Stimulated activated naive CD4-positive, alpha-beta T cell (primary cell): ENCODE data around the gene CARHSP1.
"Not testable (repeated sequence)": the region's sequence is repeated elsewhere in the genome, so short reads cannot be mapped to it uniquely, and the experiment has no call there.

Experiments
- DNase-seq, 6 experiments: peaks; one replicate each; lab custom pipeline; 2025; lab: John Stamatoyannopoulos, UW

CARHSP1 gene

DNA sequence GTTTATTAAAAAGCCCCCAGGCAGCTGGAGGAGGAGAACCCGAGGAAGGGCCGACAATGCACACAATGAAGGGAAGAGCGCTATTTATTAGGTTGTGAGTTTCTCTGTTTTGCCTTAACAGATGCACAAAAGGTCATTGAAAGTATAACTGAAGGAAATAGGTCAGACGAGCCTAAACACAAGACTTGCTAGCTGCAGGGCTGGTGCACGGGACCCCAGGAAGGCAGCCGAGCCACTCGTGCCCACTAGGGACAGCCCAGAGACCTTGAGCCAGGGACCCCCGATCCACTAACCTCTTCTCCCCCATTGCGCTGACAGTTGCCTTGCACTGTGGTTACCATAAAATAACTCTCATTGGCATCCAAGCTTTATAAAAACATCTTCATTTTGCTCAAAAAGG lies 24.6 kb upstream of the CARHSP1 start:
- DNase-seq = no peak

DNA sequence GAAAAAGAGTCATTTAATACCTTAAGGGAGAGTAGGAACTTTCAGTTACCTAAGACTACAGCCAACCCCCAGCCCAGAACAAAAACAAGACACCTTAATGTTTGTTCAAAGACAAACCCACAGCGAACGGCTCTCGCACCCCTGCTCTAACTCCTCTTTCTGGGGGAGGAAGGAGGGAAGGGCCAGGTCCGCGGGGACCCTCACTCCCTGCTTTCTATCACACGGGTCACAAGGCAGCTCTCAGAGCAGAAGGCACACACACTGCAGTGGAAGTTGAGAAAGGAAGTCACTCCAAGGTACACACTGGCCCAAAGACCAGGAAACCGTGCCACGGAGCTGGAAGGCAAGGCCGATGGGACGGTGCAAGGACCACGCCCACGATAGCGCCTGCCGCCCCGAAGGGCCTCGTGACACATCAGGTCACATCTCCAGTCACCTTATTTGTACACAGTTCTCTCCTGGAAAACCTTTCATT lies 23.3 kb upstream of the CARHSP1 start:
- no peak for DNase-seq

GRCh38 chr16:8890549-8890921 lies 21.7 kb upstream of the CARHSP1 start:
- no peak for DNase-seq

DNA sequence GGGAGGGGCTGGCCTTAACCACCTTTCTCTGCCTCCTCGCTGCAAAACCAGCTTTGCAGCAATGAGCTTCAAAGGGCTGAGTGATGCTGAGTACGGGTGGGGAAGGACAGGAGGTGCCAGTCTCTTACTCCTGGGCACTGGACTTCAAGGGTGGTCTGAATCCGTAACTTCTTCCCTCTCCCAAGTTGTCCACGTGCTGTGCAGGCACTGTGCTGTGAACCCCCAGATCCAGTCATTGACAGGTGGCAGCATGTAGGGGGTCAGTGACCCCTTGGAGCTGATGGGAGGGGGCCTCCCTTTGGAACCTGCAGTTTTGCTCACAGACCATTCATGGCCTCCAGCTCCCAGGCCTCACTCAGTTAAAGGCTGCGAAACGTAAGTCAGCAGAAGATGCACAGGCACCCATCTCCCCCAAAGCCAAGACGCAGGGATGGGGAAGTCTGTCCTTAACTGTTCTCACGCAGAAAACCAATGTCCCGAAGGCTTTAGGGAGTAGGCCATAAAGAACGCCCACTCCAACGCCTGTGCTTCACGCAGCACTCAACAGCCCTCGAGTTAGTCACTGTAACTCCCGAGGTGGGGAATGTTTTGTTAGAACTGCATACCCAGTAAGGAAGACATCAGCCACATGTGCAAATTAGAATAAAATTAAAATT lies 21.2 kb upstream of the CARHSP1 start:
- DNase-seq = no peak

GRCh38 chr16:8888951-8889892 lies 20.4 kb upstream of the CARHSP1 start:
- no peak for DNase-seq

DNA sequence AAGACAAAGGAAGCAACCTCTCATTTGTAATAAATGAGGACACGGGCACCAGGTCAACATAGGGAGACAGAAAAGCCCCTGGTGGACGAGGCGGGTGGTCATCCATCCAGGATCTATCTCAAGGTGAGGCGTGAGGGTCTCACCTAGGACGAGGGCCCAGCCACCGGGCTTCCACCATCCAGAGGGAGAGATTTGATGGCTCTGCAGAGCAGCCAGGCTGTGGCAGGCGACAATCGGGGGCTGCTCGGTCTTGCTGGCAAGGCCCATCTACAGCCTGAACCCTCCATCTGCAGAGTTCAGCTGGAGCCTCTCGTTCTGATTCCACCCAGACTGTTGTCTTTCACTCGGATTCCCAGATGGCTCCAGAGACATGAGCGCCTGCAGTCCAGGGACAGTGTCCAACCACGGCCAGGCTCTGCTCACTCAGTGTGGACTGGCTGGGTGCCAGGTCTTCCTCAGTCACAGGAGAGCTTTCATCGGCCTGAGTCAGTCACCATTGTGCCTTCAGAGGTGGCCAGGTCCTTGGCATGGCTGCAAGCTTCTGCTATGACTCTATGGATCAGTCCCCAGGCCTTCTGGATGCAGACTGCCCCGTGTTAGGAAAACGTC lies 19.2 kb upstream of the CARHSP1 start:
- DNase-seq = no peak

DNA sequence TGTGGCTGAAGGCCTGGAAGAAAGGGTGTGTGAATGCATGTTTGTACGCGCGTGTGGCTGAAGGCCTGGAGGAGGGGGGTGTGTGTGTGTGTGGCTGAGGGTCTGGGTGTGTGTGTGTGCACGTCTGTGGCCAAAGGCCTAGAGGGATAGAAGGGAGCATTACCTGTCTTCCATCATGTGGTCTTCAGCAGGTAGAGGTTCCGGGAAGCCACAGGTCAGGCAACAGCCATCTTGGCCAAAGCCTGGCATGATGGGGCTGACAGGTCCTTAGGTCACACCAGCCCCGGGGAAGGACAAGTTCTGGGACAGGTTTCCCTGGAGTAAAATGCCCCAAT lies 18.6 kb upstream of the CARHSP1 start:
- DNase-seq = no peak

DNA sequence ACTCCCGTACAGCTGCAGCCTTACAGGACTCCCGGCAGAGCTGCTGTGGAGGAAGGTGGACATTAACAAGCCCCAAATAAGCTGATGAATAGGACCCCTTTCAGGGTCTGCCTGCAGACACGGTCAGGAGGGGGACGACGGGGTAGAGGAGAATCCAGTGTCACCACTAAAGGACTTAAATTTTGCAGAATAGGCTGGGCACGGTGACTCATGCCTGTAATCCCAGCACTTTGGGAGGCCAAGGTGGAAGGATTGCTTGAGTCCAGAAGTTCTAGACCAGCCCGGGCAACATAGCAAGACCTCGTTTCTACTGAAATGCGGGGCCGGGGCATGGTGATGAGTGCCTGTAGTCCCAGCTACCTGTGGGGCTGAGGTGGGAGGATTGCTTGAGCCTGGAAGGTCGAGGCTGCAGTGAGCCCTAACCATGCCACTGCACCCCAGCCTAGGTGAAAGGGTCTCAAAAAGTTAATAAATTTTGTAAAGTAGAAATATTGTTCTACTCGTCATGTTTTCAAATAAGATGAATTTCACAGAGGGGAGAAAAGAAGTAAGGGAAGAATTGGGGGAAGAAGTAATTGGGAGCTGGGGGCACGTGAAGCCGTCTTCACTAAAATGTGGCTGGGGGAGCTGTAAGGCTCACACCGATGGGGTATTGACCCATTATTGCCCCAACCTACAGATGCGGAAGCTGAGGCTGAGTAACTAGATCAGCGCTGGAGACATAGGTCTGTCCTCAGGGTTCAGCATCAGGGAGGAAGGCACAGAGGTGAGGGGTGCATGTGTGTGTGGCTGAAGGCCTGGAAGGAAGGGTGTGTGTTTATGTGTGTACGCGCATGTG lies 18.0 kb upstream of the CARHSP1 start:
- no peak for DNase-seq

GRCh38 chr16:8885674-8886592 lies 17.1 kb upstream of the CARHSP1 start:
- no peak for DNase-seq

DNA sequence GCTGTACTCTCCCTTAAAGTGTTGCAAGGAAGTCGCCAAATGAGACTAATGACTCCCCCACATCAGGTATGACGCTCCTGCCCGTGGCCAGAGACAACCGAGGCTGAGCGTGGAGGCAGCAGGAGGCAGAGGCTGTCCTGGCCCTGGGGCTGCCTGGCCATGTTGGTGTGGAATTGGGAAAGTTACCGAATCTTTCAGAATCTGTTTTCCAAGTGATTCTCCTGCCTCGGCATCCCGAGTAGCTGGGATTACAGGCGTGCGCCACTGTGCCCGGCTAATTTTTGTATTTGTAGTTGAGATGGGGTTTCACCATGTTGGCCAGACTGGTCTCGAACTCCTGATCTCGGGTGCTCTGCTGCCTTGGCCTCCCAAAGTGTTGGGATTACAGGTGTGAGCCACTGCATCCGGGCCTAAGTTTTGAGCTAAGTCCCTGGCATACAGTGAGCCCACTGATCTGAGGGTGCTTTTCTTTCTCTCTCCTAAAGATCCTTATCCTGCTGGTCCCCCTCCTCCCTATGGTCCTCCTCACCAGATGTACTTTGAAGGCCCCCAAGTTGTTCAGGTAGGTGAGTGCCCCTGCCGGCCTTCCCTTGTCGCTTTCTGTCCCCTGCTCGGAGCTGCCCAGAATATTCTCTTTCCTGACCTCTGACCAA lies 14.0 kb upstream of the CARHSP1 start:
- no peak for DNase-seq

DNA sequence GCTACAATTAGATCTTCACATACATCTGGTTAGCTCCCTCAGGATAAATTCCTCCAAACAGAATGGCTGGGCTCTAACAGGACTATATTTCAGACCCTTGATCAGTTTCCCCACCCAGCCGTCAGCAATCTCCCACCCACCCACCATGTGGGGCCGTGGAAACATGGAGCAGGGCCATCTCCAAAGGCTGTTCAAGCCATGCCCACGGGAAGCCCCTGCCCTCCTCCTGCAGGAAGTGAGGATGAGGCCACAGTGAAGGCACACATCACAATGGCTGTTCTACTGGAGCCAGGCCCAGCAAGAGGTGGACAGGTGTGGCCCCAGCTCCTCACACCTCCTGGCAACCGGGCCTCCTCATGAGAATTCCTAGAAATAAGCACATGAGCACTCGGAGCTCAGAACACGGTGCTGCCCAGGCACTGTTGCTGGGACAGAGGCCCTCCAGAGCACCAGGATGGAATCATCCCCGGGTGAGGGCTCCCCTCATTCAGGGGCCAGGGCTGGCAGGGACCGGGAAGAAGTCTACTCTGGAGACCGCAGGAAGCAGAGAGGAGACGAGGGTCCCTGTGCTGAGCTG lies 13.3 kb upstream of the CARHSP1 start, which contains the start of gene LITAFD:
TSS of gene LITAFD (plus strand) at position 311 of the 577 bp plus-strand sequence. CDS start 2,005 bp downstream, outside the sequence.
- DNase-seq = no peak

GRCh38 chr16:8880839-8881510 lies 12.2 kb upstream of the CARHSP1 start:
- DNase-seq = no peak

DNA sequence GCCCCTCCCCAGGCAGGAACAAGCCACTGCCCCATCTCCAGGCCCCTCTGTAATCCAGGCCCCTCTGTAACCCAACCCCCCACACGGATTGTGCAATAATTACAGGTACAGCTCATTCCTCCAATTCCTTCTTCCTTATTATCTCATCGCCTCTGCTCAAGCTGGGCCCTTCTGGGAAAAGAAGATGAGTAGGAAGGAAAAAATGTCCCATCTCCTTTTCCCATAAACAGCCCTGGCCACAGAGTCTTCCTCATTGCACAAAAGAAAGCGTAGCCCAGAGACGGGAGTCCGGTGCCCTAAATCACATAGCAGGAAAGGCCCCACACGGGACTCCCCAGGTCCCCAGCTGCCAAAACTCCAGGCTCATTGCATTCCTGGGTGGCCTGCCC lies 9.7 kb upstream of the CARHSP1 start:
- DNase-seq = no peak

DNA sequence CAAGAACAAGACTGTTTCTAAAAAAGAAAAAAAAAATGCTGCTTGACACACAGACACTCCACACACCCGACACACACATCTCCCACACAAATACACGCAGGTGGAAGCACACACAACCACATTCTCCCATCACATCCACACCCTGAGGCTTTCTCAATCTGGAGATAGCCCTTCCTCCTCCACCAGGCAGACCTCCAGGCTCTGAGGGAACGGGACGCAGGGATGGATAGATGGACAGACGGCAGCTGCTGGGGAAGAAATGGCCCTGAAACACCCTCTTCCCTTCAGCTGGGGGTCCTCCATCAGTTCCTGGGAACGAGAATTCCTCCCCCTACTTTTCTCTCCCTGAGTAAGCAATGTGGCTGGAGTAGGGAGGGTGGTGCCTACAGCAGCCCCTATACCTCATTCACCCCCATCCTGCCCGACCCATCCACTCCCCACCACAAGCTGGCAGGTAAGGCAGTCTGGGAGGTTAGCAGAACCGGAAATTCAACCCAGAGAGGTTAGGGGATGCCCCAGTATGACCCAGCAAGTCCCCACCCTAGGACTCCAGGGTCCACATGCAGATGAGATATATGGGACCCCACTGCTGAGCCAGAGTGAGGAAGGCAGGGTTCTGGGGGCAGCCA lies 9.2 kb upstream of the CARHSP1 start:
- DNase-seq = no peak

DNA sequence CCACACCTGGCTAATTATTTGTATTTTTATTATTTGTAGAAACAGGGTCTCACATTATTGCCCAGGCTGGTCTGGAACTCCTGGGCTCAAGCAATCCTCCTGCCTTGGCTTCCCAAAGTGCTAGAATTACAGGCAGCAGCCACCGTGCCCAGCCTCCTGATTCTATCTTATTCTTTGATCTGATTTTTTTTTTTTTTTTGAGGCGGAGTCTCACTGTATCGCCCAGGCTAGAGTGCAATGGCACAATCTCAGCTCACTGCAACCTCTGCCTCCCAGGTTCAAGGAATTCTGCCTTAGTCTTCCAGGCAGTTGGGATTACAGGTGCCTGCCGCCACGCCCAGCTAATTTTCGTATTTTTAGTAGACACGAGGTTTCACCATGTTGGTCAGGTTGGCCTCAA lies 6.5 kb upstream of the CARHSP1 start:
- DNase-seq = not testable (repeated sequence)

- DNase-seq = no peak
Measured at GRCh38 chr16:8874388-8874787, 5.6 kb upstream of the CARHSP1 start.

- not testable (repeated sequence) for DNase-seq
Measured at GRCh38 chr16:8873866-8874195, 5.0 kb upstream of the CARHSP1 start.

DNA sequence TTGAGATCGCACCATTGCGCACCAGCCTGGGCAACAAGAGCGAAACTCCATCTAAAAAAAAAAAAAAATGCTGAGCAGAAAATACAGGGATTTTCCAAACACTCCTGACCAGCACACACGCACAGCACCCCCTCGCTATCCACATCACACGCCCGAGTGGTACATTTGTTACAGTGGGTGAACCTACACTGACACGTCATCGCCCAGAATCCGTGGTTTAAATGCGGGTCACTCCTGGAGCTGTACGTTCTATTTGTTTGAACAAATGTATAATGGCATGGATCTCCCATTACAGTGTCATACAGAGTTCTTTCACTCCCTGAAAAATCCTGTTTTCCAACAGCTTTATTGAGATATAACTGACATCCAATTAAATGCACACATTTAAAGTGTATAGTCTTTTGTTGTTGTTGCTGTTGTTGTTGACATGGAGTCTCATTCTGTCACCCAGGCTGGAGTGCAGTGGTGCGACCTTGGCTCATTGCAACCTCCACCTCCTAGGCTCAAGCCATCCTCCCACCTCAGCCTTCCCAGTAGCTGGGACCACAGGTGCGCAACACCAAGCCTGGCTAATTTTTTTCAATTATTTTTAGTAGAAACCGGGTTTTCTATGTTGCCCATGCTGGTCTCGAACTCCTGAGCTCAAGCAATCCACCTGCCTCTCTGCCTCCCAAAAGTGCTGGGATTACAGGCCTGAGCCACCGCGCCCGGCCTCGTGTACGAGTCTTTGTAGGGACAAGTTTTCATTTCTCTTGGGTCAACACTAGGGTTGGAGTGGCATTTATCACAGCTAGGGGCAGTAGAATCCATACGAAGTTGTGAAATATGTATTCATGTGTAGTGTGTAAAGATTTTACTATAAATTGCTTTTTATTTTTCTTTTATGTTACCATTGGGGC lies 4.4 kb upstream of the CARHSP1 start:
- no peak for DNase-seq
